HG02852 (cell line): ENCODE data around the gene RGS7.
"Not testable (repeated sequence)": the region's sequence is repeated elsewhere in the genome, so short reads cannot be mapped to it uniquely, and the experiment has no call there.

Source experiments
- ATAC-seq: cut with Tn5 transposase; IDR thresholded peaks from one replicate; pipeline ENCODE4 v1.9.1; 2021; ENCODE audit warnings: mild to moderate bottlenecking, moderate library complexity; ENCODE audit not compliant: unreplicated experiment

Gene RGS7

DNA sequence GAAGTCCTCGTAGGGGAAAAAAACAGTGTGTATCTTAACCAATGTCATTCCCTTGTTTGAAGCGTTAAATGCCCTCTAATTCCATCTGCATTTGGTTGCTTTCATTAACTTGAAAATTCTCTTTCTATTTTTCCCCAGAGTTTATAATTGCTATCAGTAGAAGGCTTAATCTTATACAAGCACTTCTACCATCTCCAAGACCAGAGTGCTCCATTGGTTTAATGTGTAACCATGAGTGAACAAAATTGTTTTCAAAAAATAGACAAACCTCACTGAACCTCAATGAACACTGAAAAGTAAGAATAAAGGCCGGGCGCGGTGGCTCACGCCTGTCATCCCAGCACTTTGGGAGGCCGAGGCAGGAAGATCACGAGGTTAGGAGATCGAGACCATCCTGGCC is 141.3 kb downstream of the RGS7 start:
- ATAC-seq = no peak

- no peak for ATAC-seq
Observed at GRCh38 chr1:241215203-241215602, 141.8 kb downstream of the RGS7 start.

DNA sequence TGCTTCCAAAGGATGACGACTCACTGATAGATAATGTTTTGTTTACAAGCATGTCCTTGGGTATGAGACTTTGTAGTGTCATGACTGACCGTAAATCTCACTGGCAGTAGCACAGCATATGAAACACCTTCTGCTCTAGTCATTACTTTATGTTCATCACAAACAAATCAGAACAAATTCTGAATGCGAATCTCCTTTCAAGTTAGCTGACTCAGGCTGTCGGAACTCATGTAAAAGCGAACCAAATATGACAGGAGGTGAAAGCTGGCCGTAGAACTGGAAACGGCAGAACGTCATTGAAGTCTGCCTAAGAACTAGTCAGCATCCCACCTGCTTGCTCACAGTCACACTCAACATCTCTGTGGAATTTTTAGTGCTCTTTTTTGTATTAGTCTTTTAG is 143.9 kb downstream of the RGS7 start:
- ATAC-seq = no peak

GRCh38 chr1:241212628-241213027 is 144.4 kb downstream of the RGS7 start:
- ATAC-seq = no peak

DNA sequence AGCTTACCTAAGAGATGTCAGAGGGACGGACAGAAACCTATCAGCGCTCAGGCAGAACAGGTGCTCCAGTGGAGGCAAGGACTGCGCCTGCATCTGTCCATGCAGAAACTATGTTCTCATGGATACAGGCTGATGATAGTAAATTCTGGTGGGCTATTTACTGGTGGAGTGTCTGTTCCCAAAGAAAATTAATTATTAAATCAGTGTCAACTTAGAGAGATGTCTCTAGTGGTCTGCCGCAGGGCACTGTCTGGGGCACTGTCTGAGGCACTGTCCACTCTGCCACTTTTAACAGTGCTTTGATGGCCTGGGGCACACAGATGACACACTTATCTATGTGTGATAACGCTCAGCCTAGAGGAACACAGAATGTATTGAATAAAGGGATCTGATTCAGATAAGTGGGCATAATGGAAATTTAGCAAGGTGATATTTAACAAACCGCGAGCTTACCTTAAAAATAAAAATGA is 148.1 kb downstream of the RGS7 start:
- no peak for ATAC-seq

GRCh38 chr1:241203817-241204216 is 153.2 kb downstream of the RGS7 start:
- no peak for ATAC-seq

GRCh38 chr1:241202401-241202800 is 154.6 kb downstream of the RGS7 start:
- ATAC-seq = no peak

GRCh38 chr1:241186716-241187115 is 170.3 kb downstream of the RGS7 start:
- ATAC-seq = no peak

- ATAC-seq = no peak
Observed at GRCh38 chr1:241181971-241182370, 175.0 kb downstream of the RGS7 start.

DNA sequence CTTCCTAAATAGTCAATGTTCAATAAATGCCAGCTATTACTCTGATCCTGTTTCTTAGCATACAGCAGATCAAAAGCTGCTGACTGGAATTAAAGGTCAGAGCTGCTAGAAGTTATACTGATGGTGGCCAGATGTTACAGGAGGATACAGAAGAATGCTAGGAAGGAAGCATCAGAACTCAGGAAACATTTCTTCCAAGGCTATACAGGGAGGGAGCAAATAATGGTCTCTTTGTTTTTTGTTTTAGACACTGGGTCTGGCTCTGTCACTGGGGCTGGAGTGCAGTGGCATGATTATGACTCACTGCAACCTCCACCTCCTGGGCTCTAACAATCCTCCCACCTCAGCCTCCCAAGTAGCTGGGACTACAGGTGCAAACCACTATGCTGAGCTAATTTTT is 175.5 kb downstream of the RGS7 start:
- ATAC-seq = no peak

DNA sequence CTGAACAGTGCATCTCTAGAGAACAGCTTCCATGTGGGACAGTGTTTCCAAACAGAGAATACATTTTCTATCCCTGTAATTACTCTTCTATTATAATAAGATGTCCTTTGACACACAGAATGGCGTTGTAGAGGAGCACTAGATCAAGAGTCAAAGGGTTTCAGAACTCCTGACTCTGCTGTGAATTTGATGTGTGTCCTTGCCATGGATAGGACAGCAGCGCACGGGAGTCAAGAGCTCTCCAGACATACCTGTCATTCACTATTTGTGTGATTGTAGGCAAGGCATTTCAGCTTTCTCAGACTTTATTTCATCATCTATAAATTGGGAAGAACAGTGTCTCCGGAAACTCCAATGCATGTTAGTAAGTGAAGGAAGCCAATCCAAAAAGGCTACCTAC is 176.4 kb downstream of the RGS7 start:
- ATAC-seq = no peak

DNA sequence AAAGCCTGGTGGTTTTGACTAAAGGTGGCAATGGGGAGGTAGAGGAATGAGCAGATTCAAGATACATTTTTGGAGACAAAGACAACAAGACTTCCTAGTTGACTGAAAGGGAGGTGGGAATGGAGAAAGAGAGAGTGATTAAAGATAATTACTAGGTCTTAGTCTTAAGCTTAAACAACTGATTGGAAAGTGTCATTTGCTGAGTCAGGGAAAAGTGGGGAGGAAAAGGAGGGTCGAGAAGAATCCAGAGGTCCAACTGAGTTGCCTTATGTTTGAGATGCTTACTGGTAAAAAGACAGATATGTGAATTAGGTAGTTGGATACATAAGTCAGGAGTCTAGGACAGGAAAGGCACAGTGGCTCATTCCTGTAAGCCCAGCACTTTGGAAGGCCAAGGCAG is 179.3 kb downstream of the RGS7 start:
- ATAC-seq = no peak

DNA sequence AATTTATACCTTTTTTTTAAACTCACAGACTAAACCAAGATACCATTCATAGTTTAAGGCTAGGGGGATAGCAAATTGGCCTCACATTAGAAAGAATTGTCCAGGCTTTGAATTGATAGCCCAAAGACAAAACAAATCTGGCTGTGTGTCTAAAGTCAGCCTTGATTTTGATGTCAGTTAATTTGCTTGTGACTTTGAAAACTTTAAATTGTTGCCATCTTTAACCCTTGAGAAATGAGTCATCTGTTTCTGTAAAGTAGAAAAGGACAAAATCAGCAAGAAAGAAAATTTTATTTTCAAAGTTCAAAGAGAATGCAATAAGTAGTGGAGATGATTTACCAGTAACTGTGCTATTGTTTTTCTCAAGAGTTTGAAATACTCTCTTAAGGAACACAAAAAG is 184.5 kb downstream of the RGS7 start:
- no peak for ATAC-seq

DNA sequence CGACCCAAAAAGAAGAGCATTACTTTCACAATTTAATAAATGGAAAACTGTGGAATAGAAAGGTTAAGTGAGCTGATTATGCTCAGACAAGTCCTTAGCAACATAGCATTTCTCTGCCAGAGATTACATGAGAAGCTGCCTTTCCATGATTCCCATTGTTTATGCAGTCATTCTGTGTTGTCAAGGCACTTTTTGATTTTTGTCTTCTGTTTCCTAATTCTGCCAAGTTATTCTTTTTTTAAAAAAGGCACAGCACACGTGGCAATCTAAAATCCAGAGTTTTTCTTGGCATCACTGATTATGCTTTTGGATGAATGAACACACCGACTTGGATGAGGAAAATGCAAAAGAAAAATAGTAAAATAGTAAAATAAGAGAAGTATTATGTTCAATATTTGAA is 185.0 kb downstream of the RGS7 start:
- no peak for ATAC-seq

DNA sequence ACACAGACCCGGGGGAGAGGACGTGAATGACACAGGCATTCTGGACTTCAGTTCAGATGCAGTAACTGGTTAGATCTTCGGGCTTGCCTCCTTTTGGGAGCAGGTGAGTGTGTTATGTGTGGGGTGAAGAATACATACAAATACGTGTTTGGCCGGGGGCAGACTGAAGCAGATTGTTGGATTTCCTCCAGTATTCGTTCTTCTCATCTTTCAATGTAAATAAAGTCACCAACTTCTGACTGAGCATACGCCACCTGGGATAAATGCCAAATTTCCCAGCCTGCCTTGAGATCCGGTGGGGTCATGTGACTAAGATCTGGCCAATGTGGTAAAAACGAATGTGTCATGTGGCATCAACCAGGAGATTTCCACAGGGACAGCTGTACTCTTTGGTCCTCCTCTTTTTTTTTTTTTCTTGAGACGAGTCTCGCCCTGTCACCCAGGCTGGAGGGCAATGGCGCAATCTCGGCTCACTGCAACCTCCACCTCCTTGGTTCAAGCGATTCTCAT is 189.8 kb downstream of the RGS7 start:
- ATAC-seq = no peak

- ATAC-seq = no peak
Observed at GRCh38 chr1:241166625-241167024, 190.4 kb downstream of the RGS7 start.

DNA sequence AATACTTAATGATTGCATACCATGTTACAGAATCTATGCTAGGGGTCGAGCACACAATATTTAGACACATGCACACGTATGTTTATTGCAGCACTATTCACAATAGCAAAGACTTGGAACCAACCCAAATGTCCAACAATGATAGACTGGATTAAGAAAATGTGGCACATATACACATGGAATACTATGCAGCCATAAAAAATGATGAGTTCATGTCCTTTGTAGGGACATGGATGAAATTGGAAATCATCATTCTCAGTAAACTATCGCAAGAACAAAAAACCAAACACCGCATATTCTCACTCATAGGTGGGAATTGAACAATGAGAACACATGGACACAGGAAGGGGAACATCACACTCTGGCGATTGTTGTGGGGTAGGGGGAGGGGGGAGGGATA is 191.7 kb downstream of the RGS7 start:
- ATAC-seq = not testable (repeated sequence)

DNA sequence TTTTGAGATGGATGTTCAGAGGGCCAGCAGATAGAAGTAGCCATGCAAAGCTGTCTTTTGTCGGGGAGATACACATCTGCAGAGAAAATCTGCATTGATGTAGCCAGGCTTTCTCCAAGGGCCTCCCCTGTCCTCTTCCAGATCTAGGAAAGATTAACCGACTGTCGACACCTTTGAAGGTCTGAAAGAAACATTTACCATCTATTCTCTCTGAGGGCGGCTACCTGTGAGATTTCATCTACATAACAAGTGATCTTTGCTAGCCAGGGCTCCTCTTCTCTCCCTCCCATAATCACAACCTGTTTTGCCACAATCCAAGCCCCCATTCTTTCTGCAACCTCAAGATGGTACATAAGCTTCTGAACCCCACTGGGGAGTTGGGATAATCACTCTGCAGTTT is 193.6 kb downstream of the RGS7 start:
- no peak for ATAC-seq

DNA sequence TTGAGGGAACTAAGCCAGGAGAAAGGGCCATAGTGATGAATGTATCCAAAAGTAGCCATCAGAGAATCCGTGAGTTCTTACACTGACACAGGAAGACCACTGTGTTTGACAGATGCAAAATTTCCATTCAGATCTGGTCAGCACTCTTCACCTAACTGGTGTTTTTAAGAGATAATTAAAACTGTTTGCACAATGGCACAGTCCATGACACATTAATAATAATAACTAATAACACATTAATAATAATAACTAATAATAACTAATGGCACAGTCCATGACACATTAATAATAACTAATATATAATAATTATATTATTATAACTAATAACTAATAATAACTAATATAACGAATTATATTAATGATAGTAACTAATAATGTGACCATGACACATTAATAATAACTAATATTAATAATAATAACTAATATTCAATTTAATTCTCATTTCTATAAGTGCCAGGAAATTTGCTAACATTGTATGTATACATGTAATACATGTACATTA is 195.8 kb downstream of the RGS7 start:
- no peak for ATAC-seq

DNA sequence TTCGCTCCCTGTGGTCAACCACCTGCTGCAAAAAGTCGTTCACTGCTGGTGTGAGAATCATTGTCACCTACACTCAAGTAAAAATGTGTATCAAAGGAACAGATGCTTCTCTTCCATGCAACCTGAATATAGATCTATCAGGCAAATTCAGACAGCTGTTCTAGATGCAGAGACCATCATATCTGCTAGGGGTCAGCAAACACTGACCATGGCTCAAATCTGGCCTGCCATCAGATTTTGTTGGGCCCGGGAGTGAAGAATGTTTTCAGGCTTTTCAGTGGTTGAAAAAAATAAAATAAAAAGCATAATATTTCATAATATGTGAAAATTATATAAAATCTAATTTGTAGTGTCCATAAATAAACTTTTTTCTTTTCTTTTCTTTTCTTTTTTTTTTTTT is 199.6 kb downstream of the RGS7 start:
- ATAC-seq = no peak

GRCh38 chr1:241156231-241156965 is 200.6 kb downstream of the RGS7 start:
- no peak for ATAC-seq

DNA sequence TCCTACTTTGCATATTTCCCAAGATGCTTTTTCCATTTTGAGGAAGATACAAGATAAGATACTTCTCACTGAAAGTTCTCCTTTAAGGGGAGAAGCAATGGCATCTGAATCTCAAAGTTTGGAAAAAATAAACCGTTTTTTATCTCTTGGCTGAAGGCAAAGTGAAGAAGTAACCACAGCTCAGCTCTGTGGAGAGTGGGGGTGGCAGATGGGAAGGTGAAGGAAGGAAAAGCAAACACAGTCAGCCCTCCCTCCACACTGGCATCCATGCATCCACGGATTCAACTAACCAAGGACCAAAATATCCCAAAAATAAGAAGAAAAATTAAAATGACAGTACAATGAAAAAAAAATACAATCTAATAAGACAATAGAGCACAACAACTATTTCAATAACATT is 211.1 kb downstream of the RGS7 start:
- no peak for ATAC-seq
